NCI-H187 (cell line): ENCODE measurements around the gene PLAC1.

Experiments
- DNase-seq, 2 experiments: peaks; one replicate each; lab custom pipeline; 2025; lab: John Stamatoyannopoulos, UW

Gene PLAC1

GRCh38 chrX:134631426-134632346 is 26.6 kb downstream of the PLAC1 start:
- DNase-seq = no peak

- DNase-seq = no peak
Measured at GRCh38 chrX:134628663-134629062, 29.6 kb downstream of the PLAC1 start.

- DNase-seq = no peak
Measured at GRCh38 chrX:134626434-134626833, 31.8 kb downstream of the PLAC1 start.

GRCh38 chrX:134625315-134625718 is 33.0 kb downstream of the PLAC1 start:
- DNase-seq = no peak

GRCh38 chrX:134624046-134624430 is 34.2 kb downstream of the PLAC1 start:
- no peak for DNase-seq

- DNase-seq = no peak
Measured at GRCh38 chrX:134623293-134624045, 34.8 kb downstream of the PLAC1 start.

- no peak for DNase-seq
Measured at GRCh38 chrX:134622813-134623185, 35.5 kb downstream of the PLAC1 start.

GRCh38 chrX:134622056-134622812 is 36.0 kb downstream of the PLAC1 start:
- DNase-seq = no peak

- DNase-seq = no peak
Measured at GRCh38 chrX:134619838-134620237, 38.4 kb downstream of the PLAC1 start.

GRCh38 chrX:134613396-134613795 is 44.9 kb downstream of the PLAC1 start:
- DNase-seq = no peak

GRCh38 chrX:134608153-134608552 is 50.1 kb downstream of the PLAC1 start:
- DNase-seq = no peak

GRCh38 chrX:134607523-134607922 is 50.7 kb downstream of the PLAC1 start:
- DNase-seq = no peak

GRCh38 chrX:134604701-134605311 is 53.5 kb downstream of the PLAC1 start:
- DNase-seq = peak in 1 of 2 experiments; percentile 7

- DNase-seq = no peak
Measured at GRCh38 chrX:134603806-134604700, 54.2 kb downstream of the PLAC1 start.

GRCh38 chrX:134602410-134602809 is 55.9 kb downstream of the PLAC1 start:
- DNase-seq = no peak

GRCh38 chrX:134601240-134601765 is 57.0 kb downstream of the PLAC1 start:
- DNase-seq = no peak

GRCh38 chrX:134600714-134601113 is 57.6 kb downstream of the PLAC1 start:
- no peak for DNase-seq

GRCh38 chrX:134599184-134599914 is 58.9 kb downstream of the PLAC1 start:
- DNase-seq = no peak

GRCh38 chrX:134592303-134592702 is 66.0 kb downstream of the PLAC1 start:
- no peak for DNase-seq

GRCh38 chrX:134591502-134591901 is 66.8 kb downstream of the PLAC1 start:
- DNase-seq = no peak
